ENCODE results near the gene TCF7L1.

The TCF7L1 gene

GRCh38 chr2:85231952-85232351, 98.8 kb downstream of the TCF7L1 start:
- no peak for DNase-seq

- peak; percentile 41 for DNase-seq
These were observed 101.7 kb downstream of the TCF7L1 start for GRCh38 chr2:85234868-85235267.

GRCh38 chr2:85235281-85235680, 102.1 kb downstream of the TCF7L1 start:
- no peak for DNase-seq

- DNase-seq = no peak
These were observed 102.9 kb downstream of the TCF7L1 start for GRCh38 chr2:85236084-85236483.

- DNase-seq = no peak
These were observed 104.8 kb downstream of the TCF7L1 start for GRCh38 chr2:85237849-85238565.

- DNase-seq = no peak
These were observed 105.4 kb downstream of the TCF7L1 start for GRCh38 chr2:85238607-85239006.

- DNase-seq = no peak
These were observed 105.9 kb downstream of the TCF7L1 start for GRCh38 chr2:85239102-85239501.

- DNase-seq = no peak
These were observed 106.9 kb downstream of the TCF7L1 start for GRCh38 chr2:85240055-85240454.

- DNase-seq = peak; percentile 8
These were observed 109.1 kb downstream of the TCF7L1 start for GRCh38 chr2:85242321-85242720.

- DNase-seq = peak; percentile 10
These were observed 110.2 kb downstream of the TCF7L1 start for GRCh38 chr2:85243101-85244072.

- DNase-seq = no peak
These were observed 111.6 kb downstream of the TCF7L1 start for GRCh38 chr2:85244828-85245227.

- no peak for DNase-seq
These were observed 112.7 kb downstream of the TCF7L1 start for GRCh38 chr2:85245891-85246290.

- peak; percentile 7 for DNase-seq
These were observed 113.2 kb downstream of the TCF7L1 start for GRCh38 chr2:85246348-85246747.

- no peak for DNase-seq
These were observed 114.4 kb downstream of the TCF7L1 start for GRCh38 chr2:85247610-85248009.

GRCh38 chr2:85248773-85249509, 115.7 kb downstream of the TCF7L1 start:
- DNase-seq = peak; percentile 32

GRCh38 chr2:85250045-85250444, 116.9 kb downstream of the TCF7L1 start:
- DNase-seq = peak; percentile 5

GRCh38 chr2:85251070-85251616, 118.0 kb downstream of the TCF7L1 start:
- peak; percentile 82 for DNase-seq

- no peak for DNase-seq
These were observed 120.7 kb downstream of the TCF7L1 start for GRCh38 chr2:85253890-85254289.

GRCh38 chr2:85254540-85255300, 121.5 kb downstream of the TCF7L1 start:
- DNase-seq = peak; percentile 49

GRCh38 chr2:85255456-85255812, 122.2 kb downstream of the TCF7L1 start:
- peak; percentile 82 for DNase-seq

- no peak for DNase-seq
These were observed 122.8 kb downstream of the TCF7L1 start for GRCh38 chr2:85255813-85256594.

All from NCI-H69 (cell line).